GM23338 (cell line): Measurements from ENCODE around the gene TRIB2. TPM values are rescaled to one million over a fixed set of nuclear protein-coding genes. Genes with fewer than 3 reads are reported as not detected.

Experiments used
- ATAC-seq: fragments of 200-7000 bp; cut with Tn5 transposase; 3 replicates; pipeline ENCODE4 v1.9.1; 2020
- DNase-seq: peaks from one replicate; pipeline ENCODE4 v3.0.0-alpha.2; 2015; ENCODE audit warnings: low spot score
- H2AFZ ChIP-seq: fragments of 200-600 bp; sonication (generic); 2 replicates; pipeline ENCODE4 v1.8.0; 2016; ENCODE audit warnings: antibody characterized with exemption, mild to moderate bottlenecking, moderate library complexity
- H3F3A ChIP-seq: fragments of 200-600 bp; sonication (generic); replicated peaks from 2 replicates; pipeline ENCODE4 v1.8.0; 2017; ENCODE audit warnings: antibody characterized with exemption, mixed run types, low read depth
- H3K27ac ChIP-seq: fragments of 200-600 bp; sonication (generic); 2 replicates; pipeline ENCODE4 v1.6.1; 2016; ENCODE audit warnings: low read depth
- H3K27me3 ChIP-seq: fragments of 200-600 bp; sonication (generic); 2 replicates; pipeline ENCODE4 v1.8.0; 2016; ENCODE audit warnings: mild to moderate bottlenecking, mixed run types, moderate library complexity; ENCODE audit not compliant: insufficient read depth
- H3K36me3 ChIP-seq: fragments of 200-600 bp; sonication (generic); 2 replicates; pipeline ENCODE4 v1.8.0; 2016; ENCODE audit warnings: mild to moderate bottlenecking; ENCODE audit not compliant: insufficient read depth
- H3K4me1 ChIP-seq: fragments of 200-600 bp; sonication (generic); 2 replicates; pipeline ENCODE4 v1.8.0; 2016; ENCODE audit warnings: mild to moderate bottlenecking, moderate library complexity; ENCODE audit not compliant: insufficient read depth
- H3K4me2 ChIP-seq: fragments of 200-600 bp; sonication (generic); 2 replicates; pipeline ENCODE4 v1.7.1; 2017; ENCODE audit warnings: mixed run types
- H3K4me3 ChIP-seq: fragments of 200-600 bp; sonication (generic); 2 replicates; pipeline ENCODE4 v1.6.1; 2016; ENCODE audit warnings: mixed run types
- H3K79me2 ChIP-seq: fragments of 200-600 bp; sonication (generic); replicated peaks from 2 replicates; pipeline ENCODE4 v1.8.0; 2017; ENCODE audit warnings: mild to moderate bottlenecking; ENCODE audit not compliant: insufficient read depth
- H3K9me2 ChIP-seq: fragments of 200-600 bp; sonication (generic); 2 replicates; pipeline ENCODE4 v1.8.0; 2017; ENCODE audit not compliant: insufficient read depth
- H4K20me1 ChIP-seq: fragments of 200-600 bp; sonication (generic); replicated peaks from 2 replicates; pipeline ENCODE4 v1.8.0; 2017; ENCODE audit warnings: mild to moderate bottlenecking; ENCODE audit not compliant: insufficient read depth
- H3K27ac Mint-ChIP-seq: 2 replicates; pipeline ENCODE4 v1.8.0; 2020; ENCODE audit warnings: inconsistent platforms, mild to moderate bottlenecking, moderate library complexity, mixed read lengths
- H3K27me3 Mint-ChIP-seq: 3 replicates; pipeline ENCODE4 v1.8.0; 2022; ENCODE audit warnings: low read depth, mild to moderate bottlenecking, moderate library complexity, mixed read lengths, inconsistent platforms; ENCODE audit not compliant: insufficient read depth, poor library complexity
- H3K36me3 Mint-ChIP-seq: 3 replicates; pipeline ENCODE4 v1.8.0; 2021; ENCODE audit warnings: low read depth, mild to moderate bottlenecking, inconsistent platforms, moderate library complexity, mixed read lengths
- H3K4me1 Mint-ChIP-seq: 3 replicates; pipeline ENCODE4 v1.8.0; 2020; ENCODE audit warnings: mild to moderate bottlenecking, inconsistent platforms, mixed read lengths
- H3K4me3 Mint-ChIP-seq: 3 replicates; pipeline ENCODE4 v1.8.0; 2021; ENCODE audit warnings: moderate library complexity, mild to moderate bottlenecking, inconsistent platforms, mixed read lengths
- H3K9me3 Mint-ChIP-seq: 3 replicates; pipeline ENCODE4 v1.8.0; 2020; ENCODE audit warnings: moderate library complexity, mild to moderate bottlenecking, inconsistent platforms, mixed read lengths
- CREB1 ChIP-seq: fragments of 250-450 bp; sonication (Bioruptor Pico); IDR thresholded peaks from 2 replicates; pipeline ENCODE4 v1.5.0; 2020; ENCODE audit warnings: low read depth, mild to moderate bottlenecking, moderate library complexity
- CTCF ChIP-seq, 2 experiments: fragments of 200-600 bp in 1 of 2; sonication (generic) in 1 of 2; conservative IDR thresholded peaks; 2 replicates each; pipeline versions ENCODE4 v1.5.1 to v1.6.1; 2016 to 2017; ENCODE audit warnings: antibody characterized with exemption in 2 of 2, low read depth in 2 of 2, mild to moderate bottlenecking in 2 of 2, moderate library complexity in 1 of 2
- ETS1 ChIP-seq: IDR thresholded peaks from 2 replicates; pipeline ENCODE4 v1.6.1; 2016; ENCODE audit warnings: antibody characterized with exemption
- EZH2 ChIP-seq: fragments of 200-600 bp; sonication (generic); IDR thresholded peaks from one replicate; pipeline ENCODE4 v1.8.0; 2017; ENCODE audit warnings: antibody characterized with exemption, mild to moderate bottlenecking, low read depth; ENCODE audit not compliant: unreplicated experiment
- EZH2phosphoT487 ChIP-seq: fragments of 200-600 bp; sonication (generic); IDR thresholded peaks from one replicate; pipeline ENCODE4 v1.8.1; 2018; ENCODE audit warnings: antibody characterized with exemption; ENCODE audit not compliant: unreplicated experiment
- JUNB ChIP-seq: IDR thresholded peaks from one replicate; pipeline ENCODE4 v1.6.1; 2016; ENCODE audit warnings: antibody characterized with exemption; ENCODE audit not compliant: unreplicated experiment
- NANOG ChIP-seq: IDR thresholded peaks from 2 replicates; pipeline ENCODE4 v1.6.1; 2016; ENCODE audit warnings: antibody characterized with exemption, borderline replicate concordance
- POLR2AphosphoS5 ChIP-seq: IDR thresholded peaks from 2 replicates; pipeline ENCODE4 v1.6.1; 2016; ENCODE audit warnings: antibody characterized with exemption, low read depth
- STAT1 ChIP-seq: IDR thresholded peaks from one replicate; pipeline ENCODE4 v1.6.1; 2016; ENCODE audit warnings: antibody characterized with exemption; ENCODE audit not compliant: unreplicated experiment
- ZNF114 ChIP-seq: fragments of 250-450 bp; sonication (Bioruptor Pico); IDR thresholded peaks from 2 replicates; pipeline ENCODE4 v1.5.0; 2020; ENCODE audit warnings: mild to moderate bottlenecking, moderate library complexity
- ZNF331 ChIP-seq: fragments of 250-450 bp; sonication (Bioruptor Pico); IDR thresholded peaks from 2 replicates; pipeline ENCODE4 v1.5.0; 2020; ENCODE audit warnings: low read depth, mild to moderate bottlenecking, moderate library complexity
- ZNF462 ChIP-seq: fragments of 250-450 bp; sonication (Bioruptor Pico); IDR thresholded peaks from 2 replicates; pipeline ENCODE4 v1.5.0; 2020; ENCODE audit warnings: mild to moderate bottlenecking, moderate library complexity
- polyA plus RNA-seq: library from polyadenylated mRNA; unstranded; fragments of >200 nt; fragmentation: Nextera tagmentation; extraction: Ambion mirVana; gene quantifications from 2 replicates; pipeline ENCODE4 v1.2.1, GENCODE V29; 2016
- total RNA-seq: library from RNA; depleted of rRNA; stranded (reverse); fragments of >200 nt; shearing (Covaris generic); gene quantifications from 2 replicates; pipeline ENCODE4 v1.2.3, GENCODE V29; 2014

Gene TRIB2
- total and polyA plus RNA-seq, 2 experiments from 2014 or later, result 40.3 to 109 TPM

- no peaks in the 10 kb centered on the region for H4K20me1 ChIP-seq
- no peak overlapping the region for H3K27ac ChIP-seq
- Mint-ChIP-seq H3K9me3 (no peaks in the 10 kb centered on the region), H3K27ac (no peak overlapping the region), H3K4me3 (no peak overlapping the region), H3K4me1 (peaks cover 7% of the 10 kb centered on the region; the same call in 1 of the 3 replicates), H3K36me3 (no peaks in the 10 kb centered on the region), H3K27me3 (peaks cover 6% of the 10 kb centered on the region)
- no peak overlapping the region for H3K4me3 ChIP-seq
- no peaks in the 10 kb centered on the region for H3K36me3 ChIP-seq
- no peak for ATAC-seq
- DNase-seq, result no peak
- peak overlapping the region; percentile 86 for H2AFZ ChIP-seq
- no peaks in the 10 kb centered on the region for H3F3A ChIP-seq
- H3K4me1 ChIP-seq, result no peaks in the 10 kb centered on the region
- H3K79me2 ChIP-seq, result no peaks in the 10 kb centered on the region
- no peak for TF ChIP-seq CREB1
- no peak for TF ChIP-seq EZH2phosphoT487
- H3K4me2 ChIP-seq, result no peak overlapping the region
- no peaks in the 10 kb centered on the region for H3K27me3 ChIP-seq
- H3K9me2 ChIP-seq, result 0 out of 2 replicates have a peak, but pooled peaks cover 10% of the 10 kb centered on the region
Observed at GRCh38 chr2:12762337-12762736, 45.6 kb downstream of the TRIB2 start.

GRCh38 chr2:12762976-12763375 is 46.2 kb downstream of the TRIB2 start:
- Histone ChIP-seq H3K4me2 (no peak overlapping the region), H3K27ac (no peak overlapping the region), H4K20me1 (no peaks in the 10 kb centered on the region), H3K36me3 (no peaks in the 10 kb centered on the region), H3K27me3 (peaks cover 5% of the 10 kb centered on the region; the same call in 1 of the 2 replicates), H3K4me1 (no peaks in the 10 kb centered on the region; the same call in 1 of the 2 replicates), H2AFZ (peak overlapping the region; percentile 86; the same call in 1 of the 2 replicates), H3K4me3 (no peak overlapping the region), H3K9me2 (0 out of 2 replicates have a peak, but pooled peaks cover 10% of the 10 kb centered on the region), H3K79me2 (no peaks in the 10 kb centered on the region), H3F3A (no peaks in the 10 kb centered on the region)
- no peak for DNase-seq
- peaks cover 7% of the 10 kb centered on the region for H3K27me3 Mint-ChIP-seq
- no peaks in the 10 kb centered on the region; the same call in 2 of the 3 replicates for H3K36me3 Mint-ChIP-seq
- H3K4me1 Mint-ChIP-seq, result peaks cover 12% of the 10 kb centered on the region; the same call in 2 of the 3 replicates
- H3K4me3 Mint-ChIP-seq, result no peak overlapping the region
- H3K9me3 Mint-ChIP-seq, result no peaks in the 10 kb centered on the region
- no peak for ATAC-seq
- H3K27ac Mint-ChIP-seq, result no peak overlapping the region
- no peak for TF ChIP-seq ZNF462 (CRISPR knock-in tag)
- TF ChIP-seq NANOG, result no peak
- no peak for TF ChIP-seq EZH2
- no peak for TF ChIP-seq EZH2phosphoT487
- TF ChIP-seq ZNF114 (CRISPR knock-in tag), result no peak
- TF ChIP-seq JUNB, result no peak
- TF ChIP-seq POLR2AphosphoS5, result no peak
- no peak for TF ChIP-seq ETS1
- TF ChIP-seq CTCF (conservative IDR thresholded peaks at IDR 0.05; ENCODE audit: low read depth in 2 of 2), result no peak
- no peak for TF ChIP-seq STAT1
- TF ChIP-seq ZNF331 (CRISPR knock-in tag), result no peak
